SK-N-SH (cell line): ENCODE results near the gene MEF2C. TPM values are rescaled to one million over a fixed set of nuclear protein-coding genes. Genes with fewer than 3 reads are reported as not detected.

Source experiments
- CTCF ChIA-PET: fragments of 300-600, 350-600 bp; formaldehyde crosslinking; extraction: SDS; loops from one replicate; lab custom pipeline; 2021; lab: Yijun Ruan, JAX
- POLR2A ChIA-PET: fragments of 350-600 bp; sonication (Branson Sonifier 250); formaldehyde crosslinking; extraction: SDS; loops from one replicate; lab custom pipeline; 2020; ENCODE audit warnings: antibody characterized with exemption, inconsistent platforms; lab: Yijun Ruan, JAX
- DNase-seq: peaks from one replicate; pipeline ENCODE4 v3.0.0; 2012
- H2AFZ ChIP-seq: fragments of 200-600 bp; sonication (generic); 2 replicates; pipeline ENCODE4 v1.8.1; 2016; ENCODE audit warnings: antibody characterized with exemption, mild to moderate bottlenecking, low read depth
- H3F3A ChIP-seq: fragments of 200-600 bp; sonication (generic); replicated peaks from 2 replicates; pipeline ENCODE3; 2016; ENCODE audit warnings: antibody characterized with exemption, mild to moderate bottlenecking; ENCODE audit not compliant: insufficient read depth
- H3K27ac ChIP-seq, 2 experiments: fragments of 200-500 bp in 1 of 2; fragments of 200-600 bp in 1 of 2; sonication (Bioruptor generic) in 1 of 2; sonication (generic), shearing (Covaris generic) in 1 of 2; 2 replicates each; pipeline versions ENCODE4 v1.5.1 to v1.6.1; 2014 to 2016; ENCODE audit warnings: low read depth in 2 of 2, inconsistent platforms in 1 of 2, low read length in 1 of 2, mild to moderate bottlenecking in 1 of 2, mixed read lengths in 1 of 2
- H3K27me3 ChIP-seq: fragments of 200-600 bp; sonication (generic), shearing (Covaris generic); 2 replicates; pipeline ENCODE4 v1.6.1; 2016; ENCODE audit warnings: mixed run types; ENCODE audit not compliant: insufficient read depth
- H3K36me3 ChIP-seq, 2 experiments: fragments of 200-500 bp in 1 of 2; fragments of 200-600 bp in 1 of 2; sonication (Bioruptor generic) in 1 of 2; sonication (generic) in 1 of 2; replicated peaks in 1 of 2; 2 replicates each; pipeline versions ENCODE3 to v1.5.1; 2014 to 2016; ENCODE audit warnings: low read length in 1 of 2, mild to moderate bottlenecking in 1 of 2; ENCODE audit not compliant: insufficient read depth in 2 of 2, control insufficient read depth in 1 of 2
- H3K4me1 ChIP-seq, 2 experiments: fragments of 200-500 bp in 1 of 2; fragments of 200-600 bp in 1 of 2; sonication (Bioruptor generic) in 1 of 2; sonication (generic), shearing (Covaris generic) in 1 of 2; 2 replicates each; pipeline versions ENCODE4 v1.5.1 to v1.6.1; 2014 to 2016; ENCODE audit warnings: low read depth in 1 of 2, low read length in 1 of 2, mixed run types in 1 of 2; ENCODE audit not compliant: insufficient read depth in 2 of 2, control insufficient read depth in 1 of 2
- H3K4me2 ChIP-seq: fragments of 200-600 bp; sonication (generic), shearing (Covaris generic); 2 replicates; pipeline ENCODE4 v1.6.1; 2017; ENCODE audit warnings: mixed run types
- H3K4me3 ChIP-seq, 2 experiments: fragments of 200-500 bp in 1 of 2; fragments of 200-600 bp in 1 of 2; sonication (Bioruptor generic) in 1 of 2; sonication (generic), shearing (Covaris generic) in 1 of 2; 2 replicates each; pipeline versions ENCODE4 v1.5.1 to v1.8.1; 2014 to 2016; ENCODE audit warnings: low read depth in 2 of 2, inconsistent platforms in 1 of 2, low read length in 1 of 2, mild to moderate bottlenecking in 1 of 2, mixed read lengths in 1 of 2, moderate library complexity in 1 of 2
- H3K79me2 ChIP-seq: fragments of 200-600 bp; sonication (generic); 2 replicates; pipeline ENCODE4 v1.8.1; 2017; ENCODE audit warnings: mild to moderate bottlenecking; ENCODE audit not compliant: insufficient read depth
- H3K9ac ChIP-seq: fragments of 200-600 bp; sonication (generic); 2 replicates; pipeline ENCODE4 v1.6.1; 2017; ENCODE audit warnings: mixed run types
- H3K9me2 ChIP-seq: fragments of 200-600 bp; sonication (generic); 2 replicates; pipeline ENCODE4 v1.6.1; 2017; ENCODE audit warnings: mixed run types
- H3K9me3 ChIP-seq: fragments of 200-600 bp; sonication (generic); 2 replicates; pipeline ENCODE4 v1.6.1; 2017; ENCODE audit warnings: mixed run types, mild to moderate bottlenecking, moderate library complexity
- H4K20me1 ChIP-seq: fragments of 200-600 bp; sonication (generic); 2 replicates; pipeline ENCODE4 v1.6.1; 2017; ENCODE audit warnings: mild to moderate bottlenecking, mixed run types; ENCODE audit not compliant: insufficient read depth
- EZH2phosphoT487 ChIP-seq: fragments of 200-600 bp; sonication (generic); IDR thresholded peaks from 2 replicates; pipeline ENCODE4 v1.6.1; 2017; ENCODE audit warnings: low read depth, mixed run types, mild to moderate bottlenecking, antibody characterized with exemption, moderate library complexity, borderline replicate concordance
- FOSL2 ChIP-seq: IDR thresholded peaks from 2 replicates; pipeline ENCODE4 v1.4.0; 2012; ENCODE audit warnings: low read depth, mild to moderate bottlenecking, moderate library complexity, borderline replicate concordance
- FOXM1 ChIP-seq: IDR thresholded peaks from 2 replicates; pipeline ENCODE4 v1.4.0; 2012; ENCODE audit warnings: low read depth, mild to moderate bottlenecking
- GABPA ChIP-seq: IDR thresholded peaks from 2 replicates; pipeline ENCODE4 v1.4.0; 2012; ENCODE audit warnings: low read depth, mild to moderate bottlenecking
- GATA2 ChIP-seq: sonication (generic); formaldehyde crosslinking; IDR thresholded peaks from 2 replicates; pipeline ENCODE4 v1.5.0; 2020; ENCODE audit warnings: mild to moderate bottlenecking, missing genetic modification reagents
- MXI1 ChIP-seq: IDR thresholded peaks from 2 replicates; pipeline ENCODE4 v1.6.1; 2012; ENCODE audit warnings: mild to moderate bottlenecking, low read depth, low read length, improper control_type of control experiment
- NFIC ChIP-seq: IDR thresholded peaks from 2 replicates; pipeline ENCODE4 v1.4.0; 2012; ENCODE audit warnings: borderline replicate concordance
- NRF1 ChIP-seq: IDR thresholded peaks from 2 replicates; pipeline ENCODE4 v1.6.1; 2012; ENCODE audit warnings: low read depth, mild to moderate bottlenecking, low read length
- POLR2AphosphoS5 ChIP-seq: IDR thresholded peaks from 2 replicates; pipeline ENCODE4 v1.6.1; 2012; ENCODE audit warnings: low read depth, low read length
- RAD21 ChIP-seq: IDR thresholded peaks from 2 replicates; pipeline ENCODE4 v1.6.1; 2012; ENCODE audit warnings: mild to moderate bottlenecking, low read length
- RCOR1 ChIP-seq: fragments of 150-350 bp; IDR thresholded peaks from 2 replicates; pipeline ENCODE4 v1.6.1; 2017; ENCODE audit warnings: antibody characterized with exemption, low read length
- RFX5 ChIP-seq: IDR thresholded peaks from 2 replicates; pipeline ENCODE4 v1.6.1; 2012; ENCODE audit warnings: mild to moderate bottlenecking, improper control_type of control experiment, low read length
- SMC3 ChIP-seq: IDR thresholded peaks from 2 replicates; pipeline ENCODE4 v1.6.1; 2012; ENCODE audit warnings: low read depth, low read length, improper control_type of control experiment
- TAF1 ChIP-seq: IDR thresholded peaks from 2 replicates; pipeline ENCODE4 v1.6.1; 2012; ENCODE audit warnings: low read depth, mild to moderate bottlenecking, low read length, moderate library complexity, borderline replicate concordance
- ZBTB33 ChIP-seq: IDR thresholded peaks from 2 replicates; pipeline ENCODE4 v1.4.0; 2012; ENCODE audit warnings: low read depth, borderline replicate concordance
- WGBS: methylation state at CpG from one replicate; pipeline ENCODE4 v1.1.6; 2017; ENCODE audit warnings: low lambda C conversion rate; 5-methylcytosine and 5-hydroxymethylcytosine counted together
- polyA plus RNA-seq, 3 experiments: library from polyadenylated mRNA; depleted of rRNA; stranded (reverse); fragments of >200 nt; gene quantifications; 2 replicates each; pipeline ENCODE4 v1.2.3, GENCODE V29; 2012
- TF ChIP-seq, protein P1 (sequence below): IDR thresholded peaks from 2 replicates; pipeline ENCODE4 v1.4.0; 2012; ENCODE audit warnings: low read depth, borderline replicate concordance
- TF ChIP-seq, protein P2 (sequence below): IDR thresholded peaks from 2 replicates; pipeline ENCODE4; 2012
- TF ChIP-seq, protein P3 (sequence below): IDR thresholded peaks from 2 replicates; pipeline ENCODE4 v1.6.1; 2012; ENCODE audit warnings: mild to moderate bottlenecking, low read depth, low read length, moderate library complexity

Gene MEF2C
- polyA plus RNA-seq, 1 of the 3 experiments (the other 2 are of a cell fraction) = 1.2 TPM

DNA sequence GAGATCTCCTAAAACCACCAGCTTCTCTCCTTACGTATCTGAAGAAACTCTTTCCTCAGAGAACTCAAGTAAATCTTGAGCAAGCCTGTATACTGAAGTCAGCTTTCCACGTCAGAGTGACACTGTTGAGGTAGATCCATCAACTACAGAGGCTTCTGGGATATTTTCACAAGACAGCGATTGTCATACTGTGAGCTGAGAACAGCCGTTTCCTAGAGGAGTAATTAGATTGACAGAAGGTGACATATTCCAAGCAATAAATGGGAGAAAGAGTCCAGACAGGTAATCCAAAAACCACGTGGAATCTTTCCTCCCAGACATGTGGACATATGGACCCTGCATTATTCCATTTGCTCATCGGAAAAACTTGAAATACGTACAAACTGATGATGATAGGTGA lies 117.2 kb downstream of the MEF2C start (continued):
- TF ChIP-seq GABPA (no peak), TAF1 (no peak), RFX5 (no peak), FOXM1 (no peak), EZH2phosphoT487 (no peak), MXI1 (no peak)
- TF ChIP-seq, protein P1, sequence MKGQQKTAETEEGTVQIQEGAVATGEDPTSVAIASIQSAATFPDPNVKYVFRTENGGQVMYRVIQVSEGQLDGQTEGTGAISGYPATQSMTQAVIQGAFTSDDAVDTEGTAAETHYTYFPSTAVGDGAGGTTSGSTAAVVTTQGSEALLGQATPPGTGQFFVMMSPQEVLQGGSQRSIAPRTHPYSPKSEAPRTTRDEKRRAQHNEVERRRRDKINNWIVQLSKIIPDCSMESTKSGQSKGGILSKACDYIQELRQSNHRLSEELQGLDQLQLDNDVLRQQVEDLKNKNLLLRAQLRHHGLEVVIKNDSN = no peak

DNA sequence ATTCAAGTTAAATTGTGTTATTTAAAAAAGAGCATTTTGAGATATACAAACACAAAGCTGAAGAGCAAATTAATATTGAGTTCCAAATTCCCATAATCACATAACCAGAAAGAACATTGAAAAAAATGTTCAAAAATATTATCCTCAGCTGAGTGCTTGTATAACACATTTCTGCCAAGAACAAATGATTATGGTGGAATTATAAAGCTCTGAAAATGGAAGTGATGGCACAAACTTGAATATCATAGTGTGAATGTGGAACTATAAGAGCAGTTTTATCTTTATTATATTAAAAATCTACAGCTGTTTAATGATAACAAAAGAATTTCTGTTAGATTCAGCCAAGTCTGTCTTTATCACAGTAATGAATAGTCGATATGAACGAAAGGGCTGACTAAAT lies 117.8 kb downstream of the MEF2C start:
- no peaks in the 10 kb centered on the region for H3K9me3 ChIP-seq
- no peak overlapping the region for H3K27ac ChIP-seq
- CTCF ChIA-PET = interaction anchor here (1.2 kb wide), 1 partner anchor 12 kb away, joined by 5 read pairs; no protein-coding TSS in a partner anchor
- H3K4me3 ChIP-seq = no peak overlapping the region
- no peak overlapping the region for H3K9ac ChIP-seq
- 86% methylated on average over 2 of the region's 2 CpGs for WGBS
- no peaks in the 10 kb centered on the region for H3K4me1 ChIP-seq
- H3K27me3 ChIP-seq = no peaks in the 10 kb centered on the region
- no peak overlapping the region for H3K4me2 ChIP-seq
- H3F3A ChIP-seq = peaks cover 5% of the 10 kb centered on the region
- H2AFZ ChIP-seq = no peak overlapping the region
- H3K36me3 ChIP-seq = no peaks in the 10 kb centered on the region
- no peak for DNase-seq
- TF ChIP-seq FOSL2 = no peak
- TF ChIP-seq GATA2 (CRISPR knock-in tag) = no peak
- TF ChIP-seq, protein P2, sequence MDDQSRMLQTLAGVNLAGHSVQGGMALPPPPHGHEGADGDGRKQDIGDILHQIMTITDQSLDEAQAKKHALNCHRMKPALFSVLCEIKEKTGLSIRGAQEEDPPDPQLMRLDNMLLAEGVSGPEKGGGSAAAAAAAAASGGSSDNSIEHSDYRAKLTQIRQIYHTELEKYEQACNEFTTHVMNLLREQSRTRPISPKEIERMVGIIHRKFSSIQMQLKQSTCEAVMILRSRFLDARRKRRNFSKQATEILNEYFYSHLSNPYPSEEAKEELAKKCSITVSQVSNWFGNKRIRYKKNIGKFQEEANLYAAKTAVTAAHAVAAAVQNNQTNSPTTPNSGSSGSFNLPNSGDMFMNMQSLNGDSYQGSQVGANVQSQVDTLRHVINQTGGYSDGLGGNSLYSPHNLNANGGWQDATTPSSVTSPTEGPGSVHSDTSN = no peak
- TF ChIP-seq NFIC = no peak
- TF ChIP-seq EZH2phosphoT487 = no peak
- TF ChIP-seq SMC3 = no peak
- TF ChIP-seq FOXM1 = no peak
- TF ChIP-seq, protein P3, sequence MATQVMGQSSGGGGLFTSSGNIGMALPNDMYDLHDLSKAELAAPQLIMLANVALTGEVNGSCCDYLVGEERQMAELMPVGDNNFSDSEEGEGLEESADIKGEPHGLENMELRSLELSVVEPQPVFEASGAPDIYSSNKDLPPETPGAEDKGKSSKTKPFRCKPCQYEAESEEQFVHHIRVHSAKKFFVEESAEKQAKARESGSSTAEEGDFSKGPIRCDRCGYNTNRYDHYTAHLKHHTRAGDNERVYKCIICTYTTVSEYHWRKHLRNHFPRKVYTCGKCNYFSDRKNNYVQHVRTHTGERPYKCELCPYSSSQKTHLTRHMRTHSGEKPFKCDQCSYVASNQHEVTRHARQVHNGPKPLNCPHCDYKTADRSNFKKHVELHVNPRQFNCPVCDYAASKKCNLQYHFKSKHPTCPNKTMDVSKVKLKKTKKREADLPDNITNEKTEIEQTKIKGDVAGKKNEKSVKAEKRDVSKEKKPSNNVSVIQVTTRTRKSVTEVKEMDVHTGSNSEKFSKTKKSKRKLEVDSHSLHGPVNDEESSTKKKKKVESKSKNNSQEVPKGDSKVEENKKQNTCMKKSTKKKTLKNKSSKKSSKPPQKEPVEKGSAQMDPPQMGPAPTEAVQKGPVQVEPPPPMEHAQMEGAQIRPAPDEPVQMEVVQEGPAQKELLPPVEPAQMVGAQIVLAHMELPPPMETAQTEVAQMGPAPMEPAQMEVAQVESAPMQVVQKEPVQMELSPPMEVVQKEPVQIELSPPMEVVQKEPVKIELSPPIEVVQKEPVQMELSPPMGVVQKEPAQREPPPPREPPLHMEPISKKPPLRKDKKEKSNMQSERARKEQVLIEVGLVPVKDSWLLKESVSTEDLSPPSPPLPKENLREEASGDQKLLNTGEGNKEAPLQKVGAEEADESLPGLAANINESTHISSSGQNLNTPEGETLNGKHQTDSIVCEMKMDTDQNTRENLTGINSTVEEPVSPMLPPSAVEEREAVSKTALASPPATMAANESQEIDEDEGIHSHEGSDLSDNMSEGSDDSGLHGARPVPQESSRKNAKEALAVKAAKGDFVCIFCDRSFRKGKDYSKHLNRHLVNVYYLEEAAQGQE = no peak
- no peak for TF ChIP-seq ZBTB33
- no peak for TF ChIP-seq RCOR1
- no peak for TF ChIP-seq RAD21
- no peak for TF ChIP-seq POLR2AphosphoS5
- TF ChIP-seq NRF1 = no peak
- H3K79me2 ChIP-seq = no peaks in the 10 kb centered on the region
- H4K20me1 ChIP-seq = no peaks in the 10 kb centered on the region
- no peaks in the 10 kb centered on the region for H3K9me2 ChIP-seq
- POLR2A ChIA-PET = no interaction called here
